GM20000 (cell line): ENCODE measurements around the gene STK24.

Experiments used
- DNase-seq: peaks from one replicate; pipeline ENCODE4 v3.0.0; 2012; ENCODE audit warnings: low spot score
- TF ChIP-seq, protein P1 (sequence below): IDR thresholded peaks from 2 replicates; pipeline ENCODE4 v1.5.1; 2012; ENCODE audit warnings: mild to moderate bottlenecking, control low read depth; ENCODE audit errors: extremely low read depth, missing control alignments

The STK24 gene

GRCh38 chr13:98429977-98430736 is 146.8 kb downstream of the STK24 start:
- TF ChIP-seq, protein P1, sequence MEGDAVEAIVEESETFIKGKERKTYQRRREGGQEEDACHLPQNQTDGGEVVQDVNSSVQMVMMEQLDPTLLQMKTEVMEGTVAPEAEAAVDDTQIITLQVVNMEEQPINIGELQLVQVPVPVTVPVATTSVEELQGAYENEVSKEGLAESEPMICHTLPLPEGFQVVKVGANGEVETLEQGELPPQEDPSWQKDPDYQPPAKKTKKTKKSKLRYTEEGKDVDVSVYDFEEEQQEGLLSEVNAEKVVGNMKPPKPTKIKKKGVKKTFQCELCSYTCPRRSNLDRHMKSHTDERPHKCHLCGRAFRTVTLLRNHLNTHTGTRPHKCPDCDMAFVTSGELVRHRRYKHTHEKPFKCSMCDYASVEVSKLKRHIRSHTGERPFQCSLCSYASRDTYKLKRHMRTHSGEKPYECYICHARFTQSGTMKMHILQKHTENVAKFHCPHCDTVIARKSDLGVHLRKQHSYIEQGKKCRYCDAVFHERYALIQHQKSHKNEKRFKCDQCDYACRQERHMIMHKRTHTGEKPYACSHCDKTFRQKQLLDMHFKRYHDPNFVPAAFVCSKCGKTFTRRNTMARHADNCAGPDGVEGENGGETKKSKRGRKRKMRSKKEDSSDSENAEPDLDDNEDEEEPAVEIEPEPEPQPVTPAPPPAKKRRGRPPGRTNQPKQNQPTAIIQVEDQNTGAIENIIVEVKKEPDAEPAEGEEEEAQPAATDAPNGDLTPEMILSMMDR = no peak
- no peak for DNase-seq

GRCh38 chr13:98429531-98429930 is 147.4 kb downstream of the STK24 start:
- TF ChIP-seq, protein P1 = no peak
- DNase-seq = no peak

DNA sequence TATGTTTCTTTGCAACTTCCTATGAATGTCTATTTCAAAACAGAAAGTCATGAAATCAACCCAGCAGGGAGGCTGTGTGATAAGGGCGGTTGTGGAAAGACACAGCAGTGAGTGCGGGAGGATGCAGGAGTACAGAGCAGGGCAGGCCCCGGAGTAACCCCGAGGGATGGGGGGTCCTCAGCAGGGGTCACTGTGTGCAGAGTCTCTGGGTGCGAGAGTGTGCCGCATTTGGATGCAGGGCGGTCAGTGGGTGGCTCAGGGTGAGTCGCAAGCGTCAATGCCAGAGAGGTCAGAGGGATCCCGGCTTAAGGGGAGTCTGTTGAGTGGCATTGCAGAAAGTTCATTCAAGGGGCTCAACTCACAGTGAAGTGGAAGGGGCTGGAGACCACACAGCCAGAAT is 147.8 kb downstream of the STK24 start:
- no peak for DNase-seq
- TF ChIP-seq, protein P1 = no peak

GRCh38 chr13:98428256-98428966 is 148.5 kb downstream of the STK24 start:
- DNase-seq = no peak
- TF ChIP-seq, protein P1 = no peak

GRCh38 chr13:98427331-98427995 is 149.4 kb downstream of the STK24 start:
- no peak for DNase-seq
- TF ChIP-seq, protein P1 = no peak

GRCh38 chr13:98423417-98423816 is 153.5 kb downstream of the STK24 start:
- TF ChIP-seq, protein P1 = no peak
- no peak for DNase-seq

DNA sequence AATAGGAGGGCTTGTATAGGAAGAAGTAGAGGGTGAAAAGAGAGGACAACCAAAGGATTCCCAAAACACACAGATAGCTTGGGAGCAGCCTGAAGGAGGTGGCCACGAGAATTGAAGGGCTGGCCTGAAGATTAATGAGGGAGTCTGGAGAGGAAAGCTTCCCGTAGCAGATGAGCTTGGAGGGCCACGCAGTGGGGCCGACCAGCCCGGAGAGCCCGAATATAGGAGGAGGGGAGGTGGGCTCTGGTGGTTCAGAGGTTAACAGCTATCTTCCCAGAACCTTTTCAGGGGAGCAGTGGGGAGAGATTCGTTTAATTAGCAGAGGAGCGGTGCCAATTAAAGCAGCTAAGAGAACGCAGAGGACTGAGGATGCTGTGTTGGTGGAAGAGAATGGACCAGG is 154.9 kb downstream of the STK24 start:
- TF ChIP-seq, protein P1 = no peak
- no peak for DNase-seq
